AG04450 (cell line): Measurements from ENCODE around the gene KLHL36. TPM values are rescaled to one million over a fixed set of nuclear protein-coding genes. Genes with fewer than 3 reads are reported as not detected.

ENCODE experiments used
- CTCF ChIA-PET: fragments of 300-600, 350-600 bp; formaldehyde crosslinking; extraction: SDS; loops from one replicate; lab custom pipeline; 2022; ENCODE audit warnings: antibody characterized with exemption, inconsistent platforms; lab: Charles Lee
- POLR2A ChIA-PET: fragments of 350-600 bp; formaldehyde crosslinking; extraction: SDS; loops from one replicate; lab custom pipeline; 2021; ENCODE audit warnings: antibody characterized with exemption, inconsistent platforms; lab: Yijun Ruan, JAX
- DNase-seq: peaks from one replicate; pipeline ENCODE4 v3.0.0-alpha.2; 2011; ENCODE audit warnings: low read depth, low spot score
- H3K27ac ChIP-seq: one replicate; pipeline ENCODE4 v1.5.1; 2012; ENCODE audit warnings: low read depth, low read length, control low read depth
- H3K27me3 ChIP-seq: one replicate; pipeline ENCODE4 v1.6.0; 2012; ENCODE audit warnings: low read length; ENCODE audit not compliant: control insufficient read depth, insufficient read depth
- H3K4me3 ChIP-seq: 2 replicates; pipeline ENCODE4 v1.5.1; 2011; ENCODE audit warnings: mild to moderate bottlenecking, low read depth, low read length, control low read depth
- H3K9me3 ChIP-seq: 2 replicates; pipeline ENCODE4 v1.5.1; 2012; ENCODE audit warnings: low read length; ENCODE audit not compliant: control insufficient read depth, insufficient read depth
- CTCF ChIP-seq: IDR thresholded peaks from 2 replicates; pipeline ENCODE4 v1.5.1; 2011; ENCODE audit warnings: low read depth, low read length, control low read depth, inconsistent platforms
- polyA plus RNA-seq: library from polyadenylated mRNA; depleted of rRNA; stranded (reverse); fragments of >200 nt; gene quantifications from 2 replicates; pipeline ENCODE4 v1.2.3, GENCODE V29; 2011

The KLHL36 gene
- polyA plus RNA-seq, 1 experiment: 32.6 TPM

- no peak for DNase-seq
- peak overlapping the region; percentile 11 for H3K27ac ChIP-seq
- ChIA-PET CTCF (interaction anchor here (0.5 kb wide), 1 partner anchor 13 kb away, joined by 3 read pairs; no protein-coding TSS in a partner anchor), POLR2A (no interaction called here)
- no peak for TF ChIP-seq CTCF
- no peak overlapping the region for H3K4me3 ChIP-seq
- H3K9me3 ChIP-seq: peaks cover 12% of the 10 kb centered on the region
- no peaks in the 10 kb centered on the region for H3K27me3 ChIP-seq
Measured at GRCh38 chr16:84610376-84610775, 37.9 kb upstream of the KLHL36 start.

GRCh38 chr16:84611041-84611440 is 37.3 kb upstream of the KLHL36 start:
- DNase-seq: no peak
- CTCF ChIA-PET: no interaction called here

GRCh38 chr16:84612686-84613085 is 35.6 kb upstream of the KLHL36 start:
- Histone ChIP-seq H3K27me3 (no peaks in the 10 kb centered on the region), H3K27ac (no peak overlapping the region), H3K4me3 (no peak overlapping the region), H3K9me3 (no peaks in the 10 kb centered on the region; the same call in 1 of the 2 replicates)
- ChIA-PET CTCF (no interaction called here), POLR2A (no interaction called here)
- no peak for TF ChIP-seq CTCF
- no peak for DNase-seq

More at GRCh38 chr16:84611041-84611440, 37.3 kb upstream of the KLHL36 start:
- POLR2A ChIA-PET: no interaction called here
- TF ChIP-seq CTCF: no peak
- Histone ChIP-seq H3K9me3 (peaks cover 5% of the 10 kb centered on the region), H3K27ac (no peak overlapping the region), H3K27me3 (no peaks in the 10 kb centered on the region), H3K4me3 (no peak overlapping the region)

- no peak for TF ChIP-seq CTCF
- peak overlapping the region; percentile 21 for H3K27ac ChIP-seq
- H3K27me3 ChIP-seq: no peaks in the 10 kb centered on the region
- ChIA-PET CTCF (interaction anchor here (0.7 kb wide), 1 partner anchor 16 kb away, joined by 10 read pairs; no protein-coding TSS in a partner anchor), POLR2A (interaction anchor here (0.6 kb wide), 1 partner anchor 29 kb away, joined by 8 read pairs; no protein-coding TSS in a partner anchor)
- no peak for DNase-seq
- H3K9me3 ChIP-seq: no peaks in the 10 kb centered on the region; the same call in 1 of the 2 replicates
- H3K4me3 ChIP-seq: no peak overlapping the region
Measured at GRCh38 chr16:84613408-84614072, 34.8 kb upstream of the KLHL36 start.

DNA sequence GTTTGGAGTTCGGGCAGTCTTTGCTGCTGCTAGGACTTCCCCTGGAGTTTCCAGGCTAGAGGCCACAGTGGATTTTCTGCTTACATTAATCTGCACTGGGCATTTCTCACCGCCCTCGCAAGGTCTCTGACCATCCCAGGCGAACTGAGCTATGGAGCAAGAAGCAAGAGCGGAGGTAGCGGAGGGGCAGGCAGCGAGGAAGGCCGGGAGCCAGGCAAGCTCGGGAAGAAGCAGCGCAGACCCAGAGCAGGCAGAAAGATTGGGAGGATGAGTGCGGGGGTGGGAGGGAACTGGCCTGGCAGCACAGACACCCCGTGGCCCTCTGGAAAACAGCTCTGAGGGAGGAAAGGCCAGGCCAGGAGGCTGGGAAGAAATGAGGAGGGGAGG is 34.2 kb upstream of the KLHL36 start:
- no peaks in the 10 kb centered on the region; the same call in 1 of the 2 replicates for H3K9me3 ChIP-seq
- DNase-seq: no peak
- H3K27ac ChIP-seq: peak overlapping the region; percentile 21
- CTCF ChIA-PET: interaction anchor here (0.5 to 0.7 kb wide), 2 partner anchors 17 to 51 kb away, joined by 4 to 10 read pairs; no protein-coding TSS in a partner anchor
- POLR2A ChIA-PET: interaction anchor here (1.3 kb wide), 1 partner anchor 15 kb away, joined by 3 read pairs; no protein-coding TSS in a partner anchor
- TF ChIP-seq CTCF: no peak
- H3K27me3 ChIP-seq: no peaks in the 10 kb centered on the region
- peak overlapping the region; percentile 87 for H3K4me3 ChIP-seq
